ENCODE measurements around the gene OR2AK2. TPM values are rescaled to one million over a fixed set of nuclear protein-coding genes. Genes with fewer than 3 reads are reported as not detected.

OR2AK2 gene
- total and polyA plus RNA-seq, 2 of the 8 experiments (the other 6 are each of a cell fraction or from before 2014, with no cell fraction given), result not detected

GRCh38 chr1:247924868-247925267 is 40.2 kb upstream of the OR2AK2 start, which contains the start of gene OR2AJ1 (continued):
- TF ChIP-seq CHD7 (IDR thresholded peaks at IDR 0.05; ENCODE audit: insufficient replicate concordance, low read length) (no peak), MAFK (IDR thresholded peaks at IDR 0.05; ENCODE audit: low read depth, low read length) (no peak), TBP (IDR thresholded peaks at IDR 0.05; ENCODE audit: low read depth, low read length) (no peak), CBX8 (IDR thresholded peaks at IDR 0.05; ENCODE audit: borderline replicate concordance, low read depth, low read length) (no peak), SIRT6 (IDR thresholded peaks at IDR 0.05; ENCODE audit: low read length) (no peak), SP1 (IDR thresholded peaks at IDR 0.05; ENCODE audit: low read depth, low read length) (no peak), SP4 (IDR thresholded peaks at IDR 0.05; ENCODE audit: low read length) (no peak)
